ENCODE measurements around the gene EXOC1.

The EXOC1 gene

DNA sequence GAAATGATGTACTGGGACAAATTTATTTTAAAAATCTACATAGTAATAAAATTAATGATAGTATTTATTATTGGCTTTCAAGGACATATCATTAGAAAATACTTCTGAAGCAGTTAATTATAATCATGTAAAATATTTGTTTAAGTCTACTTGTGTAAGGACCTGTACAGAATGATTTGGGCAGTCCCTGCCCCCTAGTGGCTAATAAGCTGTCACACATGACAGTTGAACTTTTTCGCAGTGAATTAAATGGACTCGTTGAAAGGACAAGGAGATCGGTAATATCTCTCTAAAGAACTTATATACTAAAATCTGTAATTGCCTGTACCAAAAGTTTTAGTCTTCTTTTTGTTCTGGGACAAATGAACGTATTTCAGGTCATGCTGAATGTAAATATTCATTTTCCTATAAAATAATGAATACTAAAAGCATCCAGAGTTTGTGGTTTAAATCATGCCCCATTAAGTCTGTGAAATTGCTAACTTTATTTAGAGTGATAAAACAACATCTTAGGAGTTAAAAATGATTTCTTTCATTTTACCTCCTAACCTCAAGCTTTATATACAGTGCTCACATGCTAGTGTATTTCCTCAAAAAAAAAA, 13.6 kb downstream of the EXOC1 start:
- TF ChIP-seq, protein P1, sequence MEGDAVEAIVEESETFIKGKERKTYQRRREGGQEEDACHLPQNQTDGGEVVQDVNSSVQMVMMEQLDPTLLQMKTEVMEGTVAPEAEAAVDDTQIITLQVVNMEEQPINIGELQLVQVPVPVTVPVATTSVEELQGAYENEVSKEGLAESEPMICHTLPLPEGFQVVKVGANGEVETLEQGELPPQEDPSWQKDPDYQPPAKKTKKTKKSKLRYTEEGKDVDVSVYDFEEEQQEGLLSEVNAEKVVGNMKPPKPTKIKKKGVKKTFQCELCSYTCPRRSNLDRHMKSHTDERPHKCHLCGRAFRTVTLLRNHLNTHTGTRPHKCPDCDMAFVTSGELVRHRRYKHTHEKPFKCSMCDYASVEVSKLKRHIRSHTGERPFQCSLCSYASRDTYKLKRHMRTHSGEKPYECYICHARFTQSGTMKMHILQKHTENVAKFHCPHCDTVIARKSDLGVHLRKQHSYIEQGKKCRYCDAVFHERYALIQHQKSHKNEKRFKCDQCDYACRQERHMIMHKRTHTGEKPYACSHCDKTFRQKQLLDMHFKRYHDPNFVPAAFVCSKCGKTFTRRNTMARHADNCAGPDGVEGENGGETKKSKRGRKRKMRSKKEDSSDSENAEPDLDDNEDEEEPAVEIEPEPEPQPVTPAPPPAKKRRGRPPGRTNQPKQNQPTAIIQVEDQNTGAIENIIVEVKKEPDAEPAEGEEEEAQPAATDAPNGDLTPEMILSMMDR (IDR thresholded peaks at IDR 0.05; ENCODE audit: low read depth, low read length, missing control alignments) = peak; percentile 74
- H3K4me3 ChIP-seq (ENCODE audit: low read depth, low read length) = no peak overlapping the region
- DNase-seq (ENCODE audit: low read depth) = no peak

DNA sequence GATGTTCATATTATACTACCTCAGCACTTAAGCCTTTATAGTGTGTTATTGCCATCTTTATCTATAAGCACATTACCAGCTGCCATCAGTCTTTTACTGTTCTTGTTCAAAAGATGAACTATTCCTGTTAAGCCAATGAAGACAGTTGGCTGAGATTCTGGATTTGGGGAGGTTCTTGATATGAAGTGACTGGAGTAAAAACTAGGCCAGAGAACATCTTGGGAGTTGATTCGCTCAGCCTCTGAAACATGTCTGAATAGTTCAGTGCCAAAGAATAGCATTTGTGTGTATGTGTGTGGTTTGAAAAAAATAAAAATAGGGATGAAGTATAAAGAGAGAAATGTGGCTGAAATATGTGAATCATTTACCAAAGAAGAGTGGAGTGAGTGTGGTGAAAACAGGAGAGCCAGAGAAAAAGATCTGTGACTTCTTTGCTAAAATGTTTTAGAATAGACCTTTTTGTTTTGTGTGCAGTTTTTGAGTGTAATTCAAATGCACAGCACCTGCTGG, 15.2 kb downstream of the EXOC1 start:
- no peak for DNase-seq (ENCODE audit: low read depth)
- TF ChIP-seq, protein P1 (IDR thresholded peaks at IDR 0.05; ENCODE audit: low read depth, low read length, missing control alignments) = no peak
- H3K4me3 ChIP-seq (ENCODE audit: low read depth, low read length) = no peak overlapping the region

DNA sequence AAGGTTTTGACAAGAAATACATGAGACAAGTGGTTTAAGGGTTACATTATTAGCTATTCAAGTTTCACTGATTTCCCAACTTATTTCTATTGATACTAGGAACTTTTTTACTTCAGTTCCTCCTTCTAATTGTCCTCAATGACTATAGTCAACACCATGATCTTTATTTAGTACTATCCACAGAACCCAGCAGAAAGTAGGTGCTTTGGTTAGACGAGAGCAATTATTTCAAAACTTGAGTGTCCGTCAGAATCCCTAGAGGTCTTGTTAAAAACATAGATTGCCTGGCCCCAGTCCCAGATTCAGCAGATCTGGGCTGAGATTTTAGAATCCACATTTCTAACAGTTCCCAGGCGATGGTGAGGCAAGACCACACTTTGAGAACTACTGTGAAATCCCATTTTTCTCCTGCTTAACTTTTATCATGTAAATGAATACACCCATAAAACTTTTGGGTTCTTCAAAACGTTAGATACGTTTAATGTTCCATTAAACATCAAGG, 17.9 kb downstream of the EXOC1 start:
- TF ChIP-seq, protein P1 (IDR thresholded peaks at IDR 0.05; ENCODE audit: low read depth, low read length, missing control alignments) = no peak

DNA sequence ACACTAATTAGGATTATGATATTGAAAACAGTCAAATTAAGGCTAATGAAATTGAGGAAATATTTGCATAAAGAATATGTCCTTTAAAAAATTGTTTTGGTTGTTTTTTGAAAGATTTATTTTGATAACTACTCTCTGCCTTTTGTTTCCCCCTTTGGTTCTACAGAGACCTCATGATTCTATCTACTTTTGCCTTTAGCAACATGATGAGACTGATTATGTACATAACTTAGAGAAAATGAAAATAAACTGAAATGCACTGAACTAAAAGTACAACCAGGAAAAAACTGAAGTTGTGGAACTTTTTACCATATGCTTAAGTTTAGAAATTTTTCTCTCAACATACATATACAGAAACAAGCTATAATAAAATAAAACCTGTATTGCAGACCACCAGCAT, 21.4 kb downstream of the EXOC1 start:
- DNase-seq (ENCODE audit: low read depth) = no peak
- TF ChIP-seq, protein P1 (IDR thresholded peaks at IDR 0.05; ENCODE audit: low read depth, low read length, missing control alignments) = no peak
- H3K4me3 ChIP-seq (ENCODE audit: low read depth, low read length) = no peak overlapping the region

More for the DNA sequence above, 17.9 kb downstream of the EXOC1 start:
- H3K4me3 ChIP-seq (ENCODE audit: low read depth, low read length) = no peak overlapping the region
- no peak for DNase-seq (ENCODE audit: low read depth)

DNA sequence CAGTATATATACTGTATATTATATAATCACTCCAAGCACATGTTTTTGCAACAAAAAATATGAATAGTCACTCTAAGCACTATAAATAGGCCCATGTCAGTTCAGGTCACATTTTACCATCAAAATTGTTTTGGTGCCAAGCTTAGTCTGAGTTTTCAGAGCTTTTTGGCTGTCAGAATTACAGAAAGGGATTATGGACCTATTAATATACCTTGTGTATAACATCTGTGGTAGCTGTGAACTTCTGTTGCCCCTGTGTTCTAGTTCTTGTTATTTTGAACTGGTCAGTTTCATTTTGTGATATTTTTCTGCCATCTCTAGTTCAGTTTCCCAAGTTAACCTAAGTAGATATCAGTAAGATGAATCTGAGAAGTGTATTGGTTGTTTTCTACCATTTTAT, 22.9 kb downstream of the EXOC1 start:
- no peak overlapping the region for H3K4me3 ChIP-seq (ENCODE audit: low read depth, low read length)

DNA sequence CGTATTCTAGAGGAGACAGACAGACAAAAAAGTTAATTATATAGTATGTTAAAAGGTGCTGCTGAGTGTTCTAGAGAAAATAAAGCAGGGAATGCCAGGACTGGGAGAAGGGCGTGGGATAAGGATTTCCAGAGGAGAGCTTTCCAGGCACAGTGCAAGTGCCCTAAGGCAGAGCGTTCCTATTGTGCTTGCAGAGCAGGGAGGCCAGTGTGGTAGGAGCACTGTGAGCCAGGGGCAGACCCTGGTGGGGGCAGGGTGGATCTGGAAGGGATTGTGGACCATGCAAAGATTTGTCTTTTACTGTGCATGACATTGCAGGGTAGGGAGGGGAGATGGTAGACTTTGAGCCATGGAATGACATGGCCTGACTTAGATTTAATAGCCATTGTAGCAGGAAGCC, 25.8 kb downstream of the EXOC1 start:
- H3K4me3 ChIP-seq (ENCODE audit: low read depth, low read length) = no peak overlapping the region
- no peak for DNase-seq (ENCODE audit: low read depth)
- TF ChIP-seq, protein P1 (IDR thresholded peaks at IDR 0.05; ENCODE audit: low read depth, low read length, missing control alignments) = no peak

More for the DNA sequence above, 22.9 kb downstream of the EXOC1 start:
- TF ChIP-seq, protein P1 (IDR thresholded peaks at IDR 0.05; ENCODE audit: low read depth, low read length, missing control alignments) = no peak
- no peak for DNase-seq (ENCODE audit: low read depth)
